ENCODE results near the gene GPBP1L1.
"Not testable (repeated sequence)": the region's sequence is repeated elsewhere in the genome, so short reads cannot be mapped to it uniquely, and the experiment has no call there.

GPBP1L1 gene

DNA sequence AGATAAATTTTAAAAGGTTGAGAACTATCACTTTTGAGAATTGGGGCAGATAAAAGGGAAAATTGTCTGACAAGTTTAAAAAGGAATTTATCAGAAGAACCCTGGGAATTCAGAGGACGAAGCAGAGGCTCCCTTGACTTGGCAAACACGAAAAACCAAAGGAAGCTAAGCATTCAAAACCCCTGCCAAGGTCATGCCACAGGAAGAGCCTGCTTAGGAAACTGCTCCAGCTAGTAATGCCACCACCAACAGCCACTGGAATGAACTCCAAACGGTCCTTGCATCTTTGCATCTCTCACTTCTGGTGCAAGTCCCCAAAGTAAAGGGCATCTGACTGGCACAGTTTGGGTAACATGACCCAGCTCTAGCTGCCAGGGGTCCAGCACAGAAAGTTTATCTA, 7.2 kb downstream of the GPBP1L1 start:
- DNase-seq = no peak

DNA sequence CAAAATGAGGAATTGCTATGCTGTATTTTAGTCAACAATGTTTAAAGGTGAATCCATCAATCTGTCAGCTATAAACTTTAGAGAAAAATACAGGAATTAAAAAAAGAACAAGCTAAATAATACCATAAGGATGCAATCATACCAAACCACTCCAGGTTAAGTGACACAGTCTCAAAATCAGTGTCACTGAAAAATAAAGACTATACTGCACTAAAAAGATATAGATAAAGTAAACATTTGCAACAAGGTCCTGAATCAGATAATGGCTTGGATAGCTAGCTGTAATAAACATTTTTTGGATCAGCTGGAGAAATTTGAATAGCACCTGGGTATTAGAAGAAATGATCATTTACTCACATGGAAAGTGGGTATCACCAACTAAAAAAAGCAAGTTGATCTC, 7.8 kb downstream of the GPBP1L1 start:
- no peak for DNase-seq

- no peak for DNase-seq
Measured at GRCh38 chr1:45677751-45678245, 8.5 kb downstream of the GPBP1L1 start.

- not testable (repeated sequence) for DNase-seq
Measured at GRCh38 chr1:45676553-45676952, 9.8 kb downstream of the GPBP1L1 start.

- no peak for DNase-seq
Measured at GRCh38 chr1:45674478-45674877, 11.9 kb downstream of the GPBP1L1 start.

GRCh38 chr1:45673956-45674355, 12.4 kb downstream of the GPBP1L1 start:
- no peak for DNase-seq

DNA sequence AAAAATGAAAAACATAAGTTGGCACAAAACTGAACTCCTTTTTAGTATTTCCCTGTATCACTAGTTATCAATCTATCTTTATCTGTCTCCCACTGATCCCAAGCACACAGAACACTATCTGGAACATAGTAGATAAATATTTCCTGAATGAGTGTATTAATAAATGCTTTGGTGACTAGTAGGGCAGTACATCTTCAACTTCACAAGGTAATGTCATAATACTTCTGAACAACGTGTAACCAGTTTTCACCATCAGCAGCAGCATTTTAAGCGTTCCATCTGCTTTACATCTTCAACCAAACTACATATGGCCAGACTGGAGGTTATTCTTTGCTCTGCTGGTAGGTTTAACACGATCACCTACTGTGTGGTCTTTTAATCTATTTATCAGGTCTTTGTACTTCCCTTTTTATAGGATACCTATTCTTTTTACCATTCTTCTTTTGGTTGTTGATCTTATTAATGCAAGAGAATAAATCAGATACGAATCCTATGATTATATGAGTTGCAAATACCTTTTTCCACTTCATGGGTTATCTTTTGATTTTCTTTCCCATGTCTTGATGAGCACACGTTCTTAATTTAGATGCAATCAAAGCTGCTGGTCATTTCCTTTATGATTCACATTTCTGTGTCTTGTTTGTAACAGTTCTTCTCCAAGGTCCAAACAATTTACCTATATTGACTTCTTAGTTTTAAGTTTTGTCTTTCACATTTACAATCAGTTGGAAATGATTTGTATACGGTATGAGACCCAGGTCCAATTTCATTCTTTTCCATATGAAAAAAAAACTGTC, 16.3 kb downstream of the GPBP1L1 start:
- DNase-seq = no peak

- no peak for DNase-seq
Measured at GRCh38 chr1:45669379-45669778, 17.0 kb downstream of the GPBP1L1 start.

GRCh38 chr1:45668526-45668925, 17.8 kb downstream of the GPBP1L1 start:
- DNase-seq = no peak

DNA sequence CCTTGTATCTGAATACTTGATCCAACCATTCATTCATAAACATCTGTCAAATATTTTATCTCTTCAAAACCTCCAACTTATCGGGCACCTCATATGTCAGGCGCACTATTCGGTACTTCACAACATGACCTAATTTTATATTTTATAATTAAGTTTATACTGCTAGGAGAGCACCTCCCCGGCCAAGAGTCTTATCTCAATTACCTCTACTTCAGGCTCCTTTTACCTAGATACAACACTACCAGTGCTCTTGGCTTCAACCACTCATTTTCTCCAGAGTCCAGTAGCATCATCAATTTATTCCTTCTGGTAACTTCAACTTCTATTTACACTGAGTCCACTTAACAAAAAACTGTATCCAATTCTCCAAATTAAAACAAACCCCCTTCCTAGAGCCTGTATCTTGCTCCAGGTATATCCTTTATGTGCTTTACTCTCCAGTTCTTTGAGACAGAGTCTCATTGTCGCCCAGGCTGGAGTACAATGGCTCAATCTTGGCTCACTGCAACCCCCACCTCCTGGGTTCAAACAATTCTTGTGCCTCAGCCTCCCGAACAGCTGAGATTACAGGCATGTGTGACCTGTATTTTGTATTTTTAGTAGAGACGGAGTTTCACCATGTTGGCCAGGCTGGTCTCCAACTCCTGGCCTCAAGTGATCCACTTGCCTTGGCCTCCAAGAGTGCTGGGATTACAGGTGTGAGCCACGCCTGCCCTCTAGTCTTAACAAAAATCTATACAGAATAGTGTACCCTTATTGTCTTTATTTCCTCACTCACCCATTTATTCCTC, 18.8 kb downstream of the GPBP1L1 start:
- no peak for DNase-seq

- no peak for DNase-seq
Measured at GRCh38 chr1:45666836-45667235, 19.5 kb downstream of the GPBP1L1 start.

DNA sequence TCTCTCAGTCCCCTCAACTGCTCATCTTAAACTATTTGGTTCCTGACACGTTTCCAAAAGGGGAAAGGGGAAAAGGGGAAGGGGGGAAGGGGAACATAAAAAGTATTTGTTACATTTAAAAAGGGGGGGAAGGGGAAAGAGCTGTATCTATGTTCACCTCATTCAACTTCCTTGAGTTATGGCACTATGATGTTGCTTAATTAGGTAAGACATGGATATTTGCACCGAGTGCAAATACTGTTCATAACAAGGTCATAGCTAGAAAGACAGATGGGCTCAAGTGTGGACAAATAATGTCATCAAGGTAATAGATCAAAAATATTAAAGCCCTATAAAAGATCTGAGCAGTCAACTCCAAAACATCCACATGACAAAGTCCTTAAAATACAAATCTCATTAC, 26.0 kb downstream of the GPBP1L1 start:
- no peak for DNase-seq

DNA sequence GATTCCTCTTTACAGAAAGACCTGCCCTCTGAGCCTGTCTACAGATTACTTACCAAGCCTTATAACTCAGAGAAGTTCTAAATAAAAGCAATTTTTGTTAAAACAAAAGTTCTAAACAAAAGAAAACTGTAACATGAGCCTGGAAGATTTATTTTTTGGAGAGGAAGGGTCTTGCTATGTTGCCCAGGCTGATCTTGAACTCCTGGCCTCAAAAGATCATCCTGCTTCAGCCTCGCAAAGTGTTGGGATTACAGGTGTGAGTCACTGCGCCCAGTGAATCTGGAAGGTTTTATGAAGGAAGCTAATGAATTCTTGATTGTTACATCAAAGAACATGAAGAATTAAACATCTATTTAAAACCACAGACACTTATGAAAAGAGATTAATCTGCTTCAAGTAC, 27.1 kb downstream of the GPBP1L1 start:
- DNase-seq = no peak

- no peak for DNase-seq
Measured at GRCh38 chr1:45658171-45658570, 28.2 kb downstream of the GPBP1L1 start.

DNA sequence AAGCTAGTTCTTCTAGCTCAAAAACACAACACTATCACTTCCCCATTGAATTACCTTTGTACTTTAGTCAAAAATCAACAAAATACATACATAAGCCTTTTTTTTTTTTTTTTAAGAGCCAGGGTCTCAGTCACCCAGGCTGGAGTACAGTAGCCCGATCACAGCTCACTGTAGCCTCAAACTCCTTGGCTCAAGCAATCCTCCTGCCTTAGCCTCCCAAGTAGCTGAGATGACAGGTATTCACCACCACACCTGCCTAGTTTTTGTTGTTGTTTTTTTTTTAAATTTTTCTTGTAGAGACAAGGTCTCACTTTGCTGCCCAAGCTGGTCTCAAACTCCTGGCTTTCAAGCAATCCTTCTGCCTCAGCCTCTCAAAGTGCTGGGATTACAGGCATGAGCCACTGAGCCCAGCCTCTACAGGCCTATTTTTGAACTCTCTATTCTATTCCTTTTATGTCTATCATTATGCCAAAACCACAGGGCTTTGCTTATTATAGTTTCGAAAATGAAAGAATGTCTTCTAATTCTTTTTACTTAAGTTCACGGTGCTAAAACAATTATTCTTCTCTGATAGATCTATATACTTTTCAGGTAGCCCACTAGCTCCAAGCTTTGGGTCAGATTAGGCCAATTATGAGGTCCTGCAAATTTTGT, 29.6 kb downstream of the GPBP1L1 start:
- DNase-seq = no peak

GRCh38 chr1:45654540-45655280, 31.6 kb downstream of the GPBP1L1 start:
- peak; percentile 6 for DNase-seq

DNA sequence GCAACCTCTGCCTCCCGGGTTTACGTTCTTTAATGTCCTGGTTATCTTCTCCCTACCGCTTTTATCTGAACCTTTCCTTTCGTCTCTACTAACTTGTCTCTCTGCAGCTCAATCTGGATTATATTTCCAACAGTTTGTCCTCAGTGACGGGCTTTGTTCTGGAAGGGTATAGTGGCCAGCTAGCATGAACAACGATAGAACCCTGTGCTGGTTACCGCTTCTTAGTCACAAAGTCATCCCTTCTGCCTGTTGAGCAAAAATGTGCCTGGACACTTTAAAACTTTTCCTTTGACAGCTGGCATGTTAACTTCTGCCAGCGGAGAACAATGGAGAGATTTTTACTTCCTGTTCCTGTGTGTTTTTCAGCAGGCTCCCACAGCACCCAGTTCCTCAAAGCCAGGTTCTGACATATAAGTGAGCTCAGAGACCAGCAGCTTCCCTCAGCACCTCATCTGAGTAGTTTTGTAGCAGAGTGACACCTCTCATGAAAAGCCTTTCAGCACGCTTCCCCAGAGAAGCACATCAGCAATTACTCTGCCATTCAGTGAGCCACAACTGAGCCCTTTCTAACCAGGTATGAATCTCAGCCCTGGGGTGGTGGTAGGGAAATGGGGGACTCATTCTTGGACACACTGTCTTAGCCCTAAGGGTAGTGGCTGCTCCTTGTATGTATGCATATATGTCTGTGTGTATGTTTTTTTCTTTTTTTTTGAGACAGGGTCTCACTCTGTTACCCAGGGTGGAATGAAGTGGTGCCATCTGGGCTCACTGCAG, 38.9 kb downstream of the GPBP1L1 start:
- no peak for DNase-seq

- DNase-seq = no peak
Measured at GRCh38 chr1:45644661-45645060, 41.7 kb downstream of the GPBP1L1 start.

- DNase-seq = no peak
Measured at GRCh38 chr1:45643978-45644377, 42.4 kb downstream of the GPBP1L1 start.

DNA sequence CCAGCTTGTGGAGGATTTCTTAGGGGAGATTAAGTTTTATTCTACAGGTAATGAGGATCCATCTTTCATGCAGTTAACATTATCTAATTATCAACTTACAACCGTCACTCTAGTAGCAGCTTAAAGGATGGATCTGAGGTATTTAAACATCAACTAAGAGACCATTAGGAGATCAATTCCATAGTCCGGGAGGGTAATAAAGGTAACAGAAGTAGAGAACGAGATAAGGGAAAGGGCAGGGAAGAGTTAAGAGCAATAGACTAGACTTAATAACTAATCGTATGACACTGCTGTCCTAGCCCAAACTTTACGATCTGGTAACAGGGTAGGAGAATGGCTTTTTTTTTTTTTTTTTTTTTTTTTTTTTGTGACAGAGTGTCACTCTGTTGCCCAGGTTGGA, 43.0 kb downstream of the GPBP1L1 start:
- DNase-seq = no peak

- DNase-seq = no peak
Measured at GRCh38 chr1:45640293-45640692, 46.0 kb downstream of the GPBP1L1 start.

- DNase-seq = no peak
Measured at GRCh38 chr1:45635211-45635610, 51.1 kb downstream of the GPBP1L1 start.

Measured in stimulated activated CD4-positive, alpha-beta T cell treated with anti-CD3 and anti-CD28 coated beads, Interleukin-1b, Interleukin-23, amount 100 ng/mL, for 48 hours (primary cell).